Suppressor macrophage treated with lipopolysaccharide for 4 hours (primary cell): ENCODE measurements around the gene GJA9.

Source experiments
- DNase-seq: peaks from one replicate; pipeline ENCODE4 v3.0.0-alpha.2; 2020

Gene GJA9

DNA sequence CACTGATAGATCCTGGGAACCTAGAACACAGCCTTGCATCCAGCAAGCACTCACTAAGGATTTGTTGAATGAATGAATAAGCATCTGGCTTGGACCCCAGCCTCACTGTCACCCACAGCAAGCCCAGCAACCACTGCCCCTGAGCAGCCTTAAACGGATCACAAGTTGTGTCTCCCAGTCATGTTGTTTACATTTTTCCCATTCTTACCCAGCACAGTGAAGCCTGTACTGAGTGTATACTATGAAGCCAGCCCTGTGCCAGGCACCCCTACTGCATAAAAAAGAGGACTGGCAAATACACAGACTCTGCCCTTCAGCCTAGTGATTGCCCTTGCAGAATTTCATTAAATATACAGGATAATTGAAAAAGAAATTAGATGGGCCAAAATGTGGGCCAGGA is 52.0 kb downstream of the GJA9 start:
- DNase-seq, result no peak

GRCh38 chr1:38827318-38827717 is 54.1 kb downstream of the GJA9 start:
- no peak for DNase-seq

DNA sequence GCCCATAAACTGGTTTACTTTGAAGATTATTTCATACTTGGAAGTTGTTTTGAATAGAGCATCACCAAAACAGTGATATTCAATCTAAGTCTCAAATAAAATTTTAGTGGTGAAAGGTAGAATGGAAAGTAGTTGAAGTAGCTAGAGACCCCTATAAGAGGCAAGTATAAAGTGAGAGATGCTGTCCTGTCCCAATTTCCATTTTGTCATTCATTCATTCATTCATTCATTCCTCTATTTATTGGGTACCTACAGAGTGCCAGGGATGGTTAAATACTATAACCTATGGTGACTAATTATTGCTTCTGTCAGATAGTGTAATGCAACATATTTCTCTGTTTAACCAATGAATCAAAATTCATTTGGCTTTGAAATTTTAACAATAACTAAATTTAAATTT is 54.5 kb downstream of the GJA9 start:
- no peak for DNase-seq

DNA sequence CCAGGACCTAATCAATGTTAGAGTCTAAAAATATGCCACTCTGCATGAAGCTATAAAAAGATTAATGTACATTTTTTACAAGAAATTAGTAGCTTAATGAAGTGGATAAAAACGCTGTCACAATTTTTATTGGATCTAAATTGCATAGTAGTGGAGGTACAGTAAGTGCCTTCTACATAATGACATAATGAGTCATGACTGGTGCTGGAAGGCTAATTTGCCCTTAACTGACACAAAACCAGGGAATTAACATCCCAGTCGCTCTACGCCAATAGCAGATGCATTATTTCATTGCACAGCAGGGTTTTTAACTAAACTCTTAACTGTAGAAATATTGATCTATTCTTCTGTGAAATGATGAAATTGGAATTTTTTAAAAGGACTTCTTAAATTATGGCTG is 55.1 kb downstream of the GJA9 start:
- no peak for DNase-seq
